Cardiac fibroblast (primary cell): Measurements from ENCODE around the gene HNRNPH3.

Experiments
- DNase-seq, 2 donors: peaks; one replicate each; pipeline versions ENCODE4 v3.0.0 to v3.0.0-alpha.2; 2010; ENCODE audit warnings: low read depth in 2 of 2
- H3K4me3 ChIP-seq, 2 donors: replicated peaks in 1 of 2; 1 replicate in 1 of 2; 2 replicates in 1 of 2; pipeline ENCODE4 v1.5.1; 2011; ENCODE audit warnings: low read depth in 2 of 2, low read length in 2 of 2, mild to moderate bottlenecking in 2 of 2, moderate library complexity in 1 of 2
- TF ChIP-seq, protein P1 (sequence below): IDR thresholded peaks from one replicate; pipeline ENCODE4 v1.5.1; 2011; ENCODE audit warnings: low read depth, mild to moderate bottlenecking, low read length, inconsistent platforms

HNRNPH3 gene

DNA sequence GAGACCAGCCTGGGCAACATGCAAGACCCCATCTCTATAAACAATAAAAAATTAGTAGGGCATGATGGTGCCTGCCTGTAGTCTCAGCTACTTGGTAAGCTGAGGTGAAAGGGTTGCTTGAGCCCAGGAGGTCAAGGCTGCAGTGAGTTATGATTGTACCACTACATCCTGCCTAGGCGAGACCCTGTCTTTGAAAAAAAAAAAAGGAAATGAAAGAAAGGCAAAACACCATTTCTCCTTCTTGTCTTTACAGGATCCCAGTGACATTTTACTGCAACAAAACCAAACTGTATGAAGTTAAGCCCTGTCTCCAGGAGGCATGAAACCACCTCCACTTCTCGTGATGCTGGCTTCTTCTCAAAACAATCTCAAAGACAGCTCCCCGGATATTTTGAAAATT is 30.7 kb downstream of the HNRNPH3 start:
- no peak for DNase-seq
- H3K4me3 ChIP-seq, result no peak overlapping the region
- TF ChIP-seq, protein P1, sequence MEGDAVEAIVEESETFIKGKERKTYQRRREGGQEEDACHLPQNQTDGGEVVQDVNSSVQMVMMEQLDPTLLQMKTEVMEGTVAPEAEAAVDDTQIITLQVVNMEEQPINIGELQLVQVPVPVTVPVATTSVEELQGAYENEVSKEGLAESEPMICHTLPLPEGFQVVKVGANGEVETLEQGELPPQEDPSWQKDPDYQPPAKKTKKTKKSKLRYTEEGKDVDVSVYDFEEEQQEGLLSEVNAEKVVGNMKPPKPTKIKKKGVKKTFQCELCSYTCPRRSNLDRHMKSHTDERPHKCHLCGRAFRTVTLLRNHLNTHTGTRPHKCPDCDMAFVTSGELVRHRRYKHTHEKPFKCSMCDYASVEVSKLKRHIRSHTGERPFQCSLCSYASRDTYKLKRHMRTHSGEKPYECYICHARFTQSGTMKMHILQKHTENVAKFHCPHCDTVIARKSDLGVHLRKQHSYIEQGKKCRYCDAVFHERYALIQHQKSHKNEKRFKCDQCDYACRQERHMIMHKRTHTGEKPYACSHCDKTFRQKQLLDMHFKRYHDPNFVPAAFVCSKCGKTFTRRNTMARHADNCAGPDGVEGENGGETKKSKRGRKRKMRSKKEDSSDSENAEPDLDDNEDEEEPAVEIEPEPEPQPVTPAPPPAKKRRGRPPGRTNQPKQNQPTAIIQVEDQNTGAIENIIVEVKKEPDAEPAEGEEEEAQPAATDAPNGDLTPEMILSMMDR, result no peak

DNA sequence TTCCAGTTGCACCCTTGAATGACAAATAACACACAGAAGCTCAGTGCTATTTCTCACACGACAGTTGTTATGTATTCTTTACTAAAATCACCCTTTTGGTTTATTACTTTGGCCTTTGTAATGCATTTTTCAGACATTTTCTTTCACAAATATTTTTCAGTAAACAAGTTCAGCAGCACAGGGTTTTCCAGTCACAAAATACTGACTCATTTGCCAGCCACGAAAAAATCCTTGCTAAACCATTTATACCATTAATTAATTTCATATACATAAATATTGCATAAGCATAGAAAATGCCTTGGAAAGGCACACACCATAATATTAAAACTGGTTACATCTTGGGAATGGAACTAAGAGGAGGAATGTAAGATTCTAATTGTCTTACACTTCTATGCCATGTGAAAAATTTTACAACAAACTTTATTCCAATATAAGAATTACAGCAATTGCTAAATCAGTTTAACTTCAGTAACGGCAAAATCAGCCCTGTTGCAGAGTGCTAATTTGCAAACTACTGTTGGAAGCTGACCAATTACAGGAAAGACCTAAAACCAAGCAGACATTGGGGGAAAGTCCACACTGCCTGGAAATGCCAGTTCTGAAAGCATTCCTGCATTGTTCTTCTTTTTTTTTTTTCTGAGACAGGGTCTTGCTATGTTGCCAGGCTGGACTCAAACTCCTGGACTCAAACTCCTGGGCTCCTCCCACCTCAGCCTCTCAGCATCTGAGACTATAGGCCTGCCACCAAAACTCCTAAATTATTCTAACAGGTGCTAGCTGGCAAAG is 32.4 kb downstream of the HNRNPH3 start:
- TF ChIP-seq, protein P1, result no peak
- H3K4me3 ChIP-seq, result no peak overlapping the region
- DNase-seq, result no peak

DNA sequence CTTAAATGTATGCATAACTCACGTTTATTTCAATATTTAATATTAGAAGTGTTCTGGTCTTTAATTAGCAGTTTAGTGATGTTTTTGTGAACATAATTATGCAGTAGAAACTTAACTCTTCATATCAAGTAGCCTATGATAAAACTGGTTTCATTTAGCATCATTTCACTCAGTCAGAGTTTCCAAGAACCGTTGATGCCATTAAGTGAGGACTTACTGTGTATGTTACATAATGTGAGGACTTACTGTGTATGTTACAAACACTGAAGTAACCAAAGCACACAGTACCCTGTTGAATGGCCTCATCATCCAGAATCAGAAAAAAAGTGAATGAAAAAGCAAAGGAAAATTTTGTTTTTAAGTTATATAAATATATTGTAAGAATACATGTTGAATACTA is 33.7 kb downstream of the HNRNPH3 start:
- TF ChIP-seq, protein P1, result no peak
- no peak for DNase-seq
- H3K4me3 ChIP-seq, result no peak overlapping the region

DNA sequence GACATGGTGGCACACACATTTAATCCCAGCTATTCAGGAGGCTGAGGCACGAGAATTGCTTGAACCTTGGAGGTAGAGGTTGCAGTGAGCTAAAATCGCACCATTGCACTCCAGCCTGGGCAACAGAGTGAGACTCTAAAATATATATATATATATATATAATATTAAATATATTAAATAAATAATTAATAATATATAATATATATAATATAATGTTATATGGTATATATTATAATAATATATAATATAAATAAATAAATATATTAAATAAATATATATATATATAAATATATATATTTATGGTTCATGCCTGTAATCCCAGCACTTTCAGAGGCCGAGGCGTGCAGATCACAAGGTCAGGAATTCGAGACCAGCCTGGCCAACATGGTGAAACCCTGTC is 34.7 kb downstream of the HNRNPH3 start:
- no peak for DNase-seq
- TF ChIP-seq, protein P1, result no peak
- no peak overlapping the region for H3K4me3 ChIP-seq

DNA sequence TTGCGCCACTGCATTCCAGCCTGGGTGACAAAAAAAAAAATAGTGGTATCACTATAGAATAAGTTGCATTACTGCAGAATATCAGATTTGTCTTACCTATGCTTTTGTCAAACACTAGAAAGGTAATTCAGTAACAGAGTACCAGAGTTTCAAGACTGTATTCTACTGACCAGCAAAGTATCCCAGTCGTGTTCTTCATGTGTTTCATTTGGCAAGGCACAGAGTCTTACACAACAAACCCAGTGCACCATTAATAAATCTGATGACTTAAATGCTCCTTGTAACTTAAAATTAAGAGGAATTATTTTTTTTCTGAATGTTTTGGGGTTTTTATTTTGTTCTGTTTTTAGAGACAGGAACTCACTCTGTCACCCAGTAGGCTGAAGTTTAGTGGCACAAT is 35.3 kb downstream of the HNRNPH3 start:
- peak; percentile 4 to 13 for DNase-seq
- TF ChIP-seq, protein P1, result no peak
- H3K4me3 ChIP-seq, result no peak overlapping the region

DNA sequence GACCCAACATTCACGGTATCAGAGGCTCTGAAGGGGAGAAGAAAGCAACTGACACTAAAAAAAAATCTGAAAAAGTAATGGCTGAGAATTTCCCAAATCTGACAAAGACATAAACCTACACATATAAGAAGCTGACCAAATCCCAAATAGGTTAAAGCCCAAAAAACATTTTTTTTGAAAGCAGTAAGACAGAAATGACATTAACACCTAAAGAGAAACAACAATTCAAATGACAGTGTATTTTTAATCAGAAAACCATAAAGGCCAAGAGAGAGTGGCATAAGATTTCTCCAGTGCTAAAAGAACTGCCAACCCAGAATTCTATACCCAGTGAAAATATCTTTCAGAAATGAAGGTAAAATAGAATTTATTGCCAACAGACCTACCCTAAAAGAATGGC is 39.7 kb downstream of the HNRNPH3 start:
- TF ChIP-seq, protein P1, result no peak

DNA sequence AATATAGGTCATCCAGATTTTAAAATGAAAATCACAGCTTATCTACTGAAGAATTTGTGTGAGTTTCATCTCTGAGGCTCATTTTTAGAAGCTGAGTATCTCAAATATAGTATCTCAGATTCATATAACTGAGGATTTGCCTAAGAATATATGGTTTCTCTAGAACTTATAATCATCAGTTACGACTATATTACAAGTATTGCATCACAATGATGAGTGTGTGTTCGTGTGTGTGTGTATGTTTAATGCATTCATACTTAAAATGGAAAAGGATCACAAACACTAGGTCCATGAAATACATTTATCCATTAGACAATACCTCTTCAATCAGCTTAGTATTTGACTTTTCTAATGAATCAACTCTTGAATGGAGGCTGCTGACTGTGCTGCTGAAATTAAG is 53.9 kb downstream of the HNRNPH3 start:
- TF ChIP-seq, protein P1, result no peak
- no peak overlapping the region for H3K4me3 ChIP-seq
- DNase-seq, result no peak

More for the DNA sequence above, 39.7 kb downstream of the HNRNPH3 start:
- DNase-seq, result no peak
- no peak overlapping the region for H3K4me3 ChIP-seq
